Measurements from ENCODE around the gene PLD4. TPM values are rescaled to one million over a fixed set of nuclear protein-coding genes. Genes with fewer than 3 reads are reported as not detected.

PLD4 gene
- total RNA-seq, 1 donor from 2014 or later, result not detected

- no peak overlapping the region for H3K27ac ChIP-seq
- no peaks in the 10 kb centered on the region for H3K9me3 ChIP-seq
- H3K27me3 ChIP-seq, result no peaks in the 10 kb centered on the region
- peaks cover 13% of the 10 kb centered on the region for H3K4me1 ChIP-seq
- peak in 1 of 2 donors; percentile 86 for DNase-seq (ENCODE audit: extremely low spot score in 2 of 2)
- intact Hi-C loops (cut with DNase I), result loop anchor here (5.0 kb wide), 1 partner anchor 151 kb away; no protein-coding TSS in a partner anchor
- TF ChIP-seq POLR2AphosphoS5 (IDR thresholded peaks at IDR 0.05; ENCODE audit: insufficient read depth in 1 of 2, low read depth in 1 of 2) (no peak), POLR2A (IDR thresholded peaks at IDR 0.05) (no peak)
- no peak overlapping the region for H3K4me3 ChIP-seq
- no peaks in the 10 kb centered on the region for H3K36me3 ChIP-seq
These were observed 28.7 kb upstream of the PLD4 start for GRCh38 chr14:104895786-104896661.

- TF ChIP-seq POLR2A (IDR thresholded peaks at IDR 0.05) (no peak), POLR2AphosphoS5 (IDR thresholded peaks at IDR 0.05; ENCODE audit: insufficient read depth in 1 of 2, low read depth in 1 of 2) (no peak)
- TF ChIP-seq, protein P1, sequence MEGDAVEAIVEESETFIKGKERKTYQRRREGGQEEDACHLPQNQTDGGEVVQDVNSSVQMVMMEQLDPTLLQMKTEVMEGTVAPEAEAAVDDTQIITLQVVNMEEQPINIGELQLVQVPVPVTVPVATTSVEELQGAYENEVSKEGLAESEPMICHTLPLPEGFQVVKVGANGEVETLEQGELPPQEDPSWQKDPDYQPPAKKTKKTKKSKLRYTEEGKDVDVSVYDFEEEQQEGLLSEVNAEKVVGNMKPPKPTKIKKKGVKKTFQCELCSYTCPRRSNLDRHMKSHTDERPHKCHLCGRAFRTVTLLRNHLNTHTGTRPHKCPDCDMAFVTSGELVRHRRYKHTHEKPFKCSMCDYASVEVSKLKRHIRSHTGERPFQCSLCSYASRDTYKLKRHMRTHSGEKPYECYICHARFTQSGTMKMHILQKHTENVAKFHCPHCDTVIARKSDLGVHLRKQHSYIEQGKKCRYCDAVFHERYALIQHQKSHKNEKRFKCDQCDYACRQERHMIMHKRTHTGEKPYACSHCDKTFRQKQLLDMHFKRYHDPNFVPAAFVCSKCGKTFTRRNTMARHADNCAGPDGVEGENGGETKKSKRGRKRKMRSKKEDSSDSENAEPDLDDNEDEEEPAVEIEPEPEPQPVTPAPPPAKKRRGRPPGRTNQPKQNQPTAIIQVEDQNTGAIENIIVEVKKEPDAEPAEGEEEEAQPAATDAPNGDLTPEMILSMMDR (IDR thresholded peaks at IDR 0.05), result no peak
- peak in 1 of 2 donors; percentile 83 for DNase-seq (ENCODE audit: extremely low spot score in 2 of 2)
- no peak overlapping the region for H3K27ac ChIP-seq
- peaks cover 13% of the 10 kb centered on the region for H3K4me1 ChIP-seq
- intact Hi-C loops (cut with DNase I), result loop anchor here (5.0 kb wide), 1 partner anchor 150 kb away; no protein-coding TSS in a partner anchor
- H3K27me3 ChIP-seq, result no peaks in the 10 kb centered on the region
- H3K9me3 ChIP-seq, result no peaks in the 10 kb centered on the region
- H3K4me3 ChIP-seq, result no peak overlapping the region
- no peaks in the 10 kb centered on the region for H3K36me3 ChIP-seq
These were observed 27.1 kb upstream of the PLD4 start for GRCh38 chr14:104897330-104898194.

GRCh38 chr14:104898195-104898558 lies 26.5 kb upstream of the PLD4 start:
- H3K27me3 ChIP-seq, result no peaks in the 10 kb centered on the region
- no peak for DNase-seq (ENCODE audit: extremely low spot score in 2 of 2)
- TF ChIP-seq, protein P1 (IDR thresholded peaks at IDR 0.05), result no peak
- TF ChIP-seq POLR2A (IDR thresholded peaks at IDR 0.05), result no peak
- TF ChIP-seq POLR2AphosphoS5 (IDR thresholded peaks at IDR 0.05; ENCODE audit: insufficient read depth in 1 of 2, low read depth in 1 of 2), result no peak
- no peaks in the 10 kb centered on the region for H3K9me3 ChIP-seq
- H3K36me3 ChIP-seq, result no peaks in the 10 kb centered on the region
- H3K4me3 ChIP-seq, result no peak overlapping the region
- intact Hi-C loops (cut with DNase I), result loop anchor here (5.0 kb wide), 1 partner anchor 149 kb away; no protein-coding TSS in a partner anchor
- no peak overlapping the region for H3K27ac ChIP-seq
- H3K4me1 ChIP-seq, result peaks cover 13% of the 10 kb centered on the region

DNA sequence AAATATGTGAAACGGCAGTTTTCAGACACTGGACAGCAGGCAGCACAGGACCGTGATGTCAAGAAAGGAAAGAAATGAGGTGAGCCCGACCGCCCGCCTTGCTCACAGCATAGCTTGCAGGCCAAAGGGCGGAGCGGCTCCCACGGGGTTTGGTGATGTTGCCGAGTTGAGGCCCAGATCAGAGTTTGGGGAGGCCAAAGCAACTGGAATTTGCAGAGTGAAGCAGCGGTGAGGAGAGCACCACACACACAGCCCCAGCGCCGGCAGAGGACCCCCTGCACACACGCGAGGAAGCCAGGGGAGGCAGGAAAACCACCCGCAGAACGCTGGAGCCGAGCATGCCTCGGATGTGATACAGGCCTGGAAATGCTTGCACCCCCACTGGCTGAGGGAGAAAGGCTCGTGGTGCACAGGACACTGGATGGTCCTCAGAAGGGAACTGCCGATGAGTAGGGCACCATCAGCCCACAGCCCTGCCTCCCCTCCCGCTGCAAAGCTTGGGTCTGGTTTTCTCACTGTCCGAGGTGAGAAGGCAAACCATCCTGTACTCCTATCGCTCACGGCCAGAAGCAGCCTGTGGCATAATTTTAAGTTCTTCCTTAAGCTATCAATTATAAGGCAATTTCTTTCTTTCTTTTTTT lies 25.7 kb upstream of the PLD4 start:
- Histone ChIP-seq H3K27ac (no peak overlapping the region), H3K4me1 (peaks cover 13% of the 10 kb centered on the region), H3K4me3 (no peak overlapping the region), H3K36me3 (no peaks in the 10 kb centered on the region), H3K9me3 (no peaks in the 10 kb centered on the region), H3K27me3 (no peaks in the 10 kb centered on the region)
- intact Hi-C loops (cut with DNase I), result loop anchor here (5.0 kb wide), 1 partner anchor 148 kb away; no protein-coding TSS in a partner anchor
- TF ChIP-seq POLR2A (IDR thresholded peaks at IDR 0.05), result no peak
- TF ChIP-seq POLR2AphosphoS5 (IDR thresholded peaks at IDR 0.05; ENCODE audit: insufficient read depth in 1 of 2, low read depth in 1 of 2), result no peak
- TF ChIP-seq, protein P1 (IDR thresholded peaks at IDR 0.05), result no peak
- no peak for DNase-seq (ENCODE audit: extremely low spot score in 2 of 2)

DNA sequence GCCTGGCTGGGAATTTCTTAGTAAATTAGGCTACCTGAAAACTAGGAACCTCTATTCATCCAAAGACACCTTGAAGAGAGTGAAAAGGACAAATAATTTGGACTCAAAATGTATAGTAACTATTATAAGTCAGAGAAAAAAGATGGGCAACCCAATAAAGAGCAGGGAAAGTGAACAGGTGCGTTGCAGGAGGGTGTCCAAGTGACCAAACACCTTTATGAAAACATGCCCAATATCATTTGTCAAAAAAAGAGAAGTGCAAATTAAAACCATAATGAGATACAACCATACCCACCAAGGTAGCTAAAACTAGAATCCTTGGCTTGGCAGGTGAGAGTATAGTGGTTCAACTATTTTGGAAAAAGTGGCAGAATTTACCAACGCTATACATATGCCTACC lies 24.9 kb upstream of the PLD4 start:
- Histone ChIP-seq H3K9me3 (no peaks in the 10 kb centered on the region), H3K4me1 (peaks cover 13% of the 10 kb centered on the region), H3K27ac (no peak overlapping the region), H3K4me3 (no peak overlapping the region), H3K27me3 (no peaks in the 10 kb centered on the region), H3K36me3 (no peaks in the 10 kb centered on the region)
- DNase-seq (ENCODE audit: extremely low spot score in 2 of 2), result no peak
- intact Hi-C loops (cut with DNase I), result loop anchor here (5.0 kb wide), 1 partner anchor 148 kb away; no protein-coding TSS in a partner anchor
- TF ChIP-seq, protein P1 (IDR thresholded peaks at IDR 0.05), result no peak
- TF ChIP-seq POLR2A (IDR thresholded peaks at IDR 0.05) (no peak), POLR2AphosphoS5 (IDR thresholded peaks at IDR 0.05; ENCODE audit: insufficient read depth in 1 of 2, low read depth in 1 of 2) (no peak)
